HUES48 (cell line): ENCODE data around the gene AIF1L.
"Not testable (repeated sequence)": the region's sequence is repeated elsewhere in the genome, so short reads cannot be mapped to it uniquely, and the experiment has no call there.

Experiments
- H3K27ac ChIP-seq: one replicate; pipeline ENCODE4 v1.7.0; 2013; ENCODE audit warnings: low read depth, low read length, inconsistent platforms
- H3K27me3 ChIP-seq: 2 replicates; pipeline ENCODE4 v1.6.1; 2013; ENCODE audit warnings: mild to moderate bottlenecking, low read length; ENCODE audit not compliant: control insufficient read depth, insufficient read depth
- H3K36me3 ChIP-seq: 2 replicates; pipeline ENCODE4 v1.6.1; 2013; ENCODE audit warnings: low read length; ENCODE audit not compliant: control insufficient read depth, insufficient read depth
- H3K4me1 ChIP-seq: 2 replicates; pipeline ENCODE4 v1.6.1; 2013; ENCODE audit warnings: mild to moderate bottlenecking, low read length; ENCODE audit not compliant: control insufficient read depth, insufficient read depth
- H3K4me3 ChIP-seq: 2 replicates; pipeline ENCODE4 v1.5.1; 2013; ENCODE audit warnings: mild to moderate bottlenecking, low read depth, low read length
- H3K9ac ChIP-seq: 2 replicates; pipeline ENCODE4 v1.6.1; 2013; ENCODE audit warnings: mild to moderate bottlenecking, low read depth, low read length, moderate library complexity
- H3K9me3 ChIP-seq: 2 replicates; pipeline ENCODE4 v1.6.1; 2013; ENCODE audit warnings: low read length; ENCODE audit not compliant: control insufficient read depth, insufficient read depth

AIF1L gene

GRCh38 chr9:131113655-131114054, 17.3 kb downstream of the AIF1L start:
- Histone ChIP-seq H3K4me3 (no peak overlapping the region), H3K27ac (no peak overlapping the region), H3K9me3 (no peaks in the 10 kb centered on the region), H3K4me1 (peaks cover 15% of the 10 kb centered on the region), H3K27me3 (no peaks in the 10 kb centered on the region), H3K36me3 (peaks cover 48% of the 10 kb centered on the region), H3K9ac (no peak overlapping the region)

GRCh38 chr9:131114084-131114535, 17.8 kb downstream of the AIF1L start:
- peaks cover 15% of the 10 kb centered on the region for H3K4me1 ChIP-seq
- H3K9ac ChIP-seq, result no peak overlapping the region
- no peak overlapping the region for H3K27ac ChIP-seq
- peaks cover 48% of the 10 kb centered on the region for H3K36me3 ChIP-seq
- no peaks in the 10 kb centered on the region for H3K27me3 ChIP-seq
- no peak overlapping the region for H3K4me3 ChIP-seq
- no peaks in the 10 kb centered on the region for H3K9me3 ChIP-seq

- H3K9me3 ChIP-seq, H3K27ac ChIP-seq, H3K4me3 ChIP-seq, H3K9ac ChIP-seq, H3K27me3 ChIP-seq: not testable (repeated sequence)
- H3K36me3 ChIP-seq, result peaks cover 55% of the 10 kb centered on the region
- H3K4me1 ChIP-seq, result peaks cover 10% of the 10 kb centered on the region
Measured at GRCh38 chr9:131115360-131115742, 19.0 kb downstream of the AIF1L start.

- H3K4me1 ChIP-seq, result peaks cover 5% of the 10 kb centered on the region
- no peak overlapping the region for H3K27ac ChIP-seq
- H3K36me3 ChIP-seq, result peaks cover 66% of the 10 kb centered on the region
- H3K4me3 ChIP-seq, result no peak overlapping the region
- no peaks in the 10 kb centered on the region for H3K9me3 ChIP-seq
- no peaks in the 10 kb centered on the region for H3K27me3 ChIP-seq
- H3K9ac ChIP-seq, result no peak overlapping the region
Measured at GRCh38 chr9:131116281-131117120, 20.2 kb downstream of the AIF1L start.

GRCh38 chr9:131117121-131117761, 20.9 kb downstream of the AIF1L start:
- Histone ChIP-seq H3K36me3 (peaks cover 71% of the 10 kb centered on the region), H3K27ac (no peak overlapping the region), H3K9ac (no peak overlapping the region), H3K9me3 (no peaks in the 10 kb centered on the region), H3K4me3 (no peak overlapping the region), H3K27me3 (no peaks in the 10 kb centered on the region), H3K4me1 (no peaks in the 10 kb centered on the region)

- Histone ChIP-seq H3K27ac (no peak overlapping the region), H3K9me3 (no peaks in the 10 kb centered on the region), H3K36me3 (peaks cover 66% of the 10 kb centered on the region), H3K9ac (no peak overlapping the region), H3K27me3 (no peaks in the 10 kb centered on the region), H3K4me3 (no peak overlapping the region), H3K4me1 (no peaks in the 10 kb centered on the region)
Measured at GRCh38 chr9:131117762-131118145, 21.4 kb downstream of the AIF1L start.

- Histone ChIP-seq H3K4me1 (no peaks in the 10 kb centered on the region), H3K27me3 (no peaks in the 10 kb centered on the region), H3K9me3 (no peaks in the 10 kb centered on the region), H3K4me3 (no peak overlapping the region), H3K36me3 (peaks cover 60% of the 10 kb centered on the region), H3K27ac (no peak overlapping the region), H3K9ac (no peak overlapping the region)
Measured at GRCh38 chr9:131119600-131119999, 23.3 kb downstream of the AIF1L start.

- Histone ChIP-seq H3K4me3 (no peak overlapping the region), H3K27ac (no peak overlapping the region), H3K36me3 (peaks cover 54% of the 10 kb centered on the region), H3K9ac (no peak overlapping the region), H3K4me1 (no peaks in the 10 kb centered on the region), H3K9me3 (no peaks in the 10 kb centered on the region), H3K27me3 (no peaks in the 10 kb centered on the region)
Measured at GRCh38 chr9:131120620-131121228, 24.4 kb downstream of the AIF1L start.

- no peak overlapping the region for H3K27ac ChIP-seq
- no peaks in the 10 kb centered on the region for H3K4me1 ChIP-seq
- H3K36me3 ChIP-seq, result peaks cover 54% of the 10 kb centered on the region
- H3K4me3 ChIP-seq, result no peak overlapping the region
- no peak overlapping the region for H3K9ac ChIP-seq
- no peaks in the 10 kb centered on the region for H3K9me3 ChIP-seq
- no peaks in the 10 kb centered on the region for H3K27me3 ChIP-seq
Measured at GRCh38 chr9:131121346-131121745, 25.0 kb downstream of the AIF1L start.

- H3K27me3 ChIP-seq, result no peaks in the 10 kb centered on the region
- H3K36me3 ChIP-seq, result peaks cover 47% of the 10 kb centered on the region
- H3K9ac ChIP-seq, result no peak overlapping the region
- H3K4me1 ChIP-seq, result no peaks in the 10 kb centered on the region
- H3K9me3 ChIP-seq, result no peaks in the 10 kb centered on the region
- no peak overlapping the region for H3K27ac ChIP-seq
- H3K4me3 ChIP-seq, result no peak overlapping the region
Measured at GRCh38 chr9:131122158-131122557, 25.8 kb downstream of the AIF1L start.

- no peaks in the 10 kb centered on the region for H3K4me1 ChIP-seq
- H3K9me3 ChIP-seq, result no peaks in the 10 kb centered on the region
- H3K9ac ChIP-seq, result peak overlapping the region; percentile 83
- peak overlapping the region; percentile 93 for H3K4me3 ChIP-seq
- H3K27me3 ChIP-seq, result no peaks in the 10 kb centered on the region
- peaks cover 48% of the 10 kb centered on the region for H3K36me3 ChIP-seq
- peak overlapping the region; percentile 92 for H3K27ac ChIP-seq
Measured at GRCh38 chr9:131125038-131125287, 28.6 kb downstream of the AIF1L start.
